ENCODE data around the gene OPRM1.

GRCh38 chr6:154095571-154095970 is 56.5 kb downstream of the OPRM1 start:
- TF ChIP-seq POLR2A (IDR thresholded peaks at IDR 0.05) (no peak), CTCF (IDR thresholded peaks at IDR 0.05) (no peak)

Measured in body of pancreas (tissue), 4 donors.